Thoracic aorta (tissue), 2 donors: ENCODE results near the gene CCDC179. TPM values are rescaled to one million over a fixed set of nuclear protein-coding genes. Genes with fewer than 3 reads are reported as not detected.

Experiments
- ATAC-seq: fragments of 150-250 bp; one replicate; pipeline ENCODE4 v1.8.0; 2017; ENCODE audit warnings: low read depth; ENCODE audit not compliant: insufficient number of reproducible peaks, low FRiP score
- DNase-seq: peaks from one replicate; pipeline ENCODE4 v3.0.0-alpha.2; 2020; ENCODE audit warnings: low spot score
- H3K27ac ChIP-seq, 2 donors: fragments of 200-600 bp; sonication (generic); 1 replicate in 1 of 2; 2 replicates in 1 of 2; pipeline ENCODE4 v1.5.1; 2016; ENCODE audit warnings: mild to moderate bottlenecking in 2 of 2, moderate library complexity in 2 of 2
- H3K27me3 ChIP-seq: fragments of 200-600 bp; sonication (generic); replicated peaks from 2 replicates; pipeline ENCODE4 v1.6.0; 2016; ENCODE audit warnings: mild to moderate bottlenecking; ENCODE audit not compliant: insufficient read depth
- H3K36me3 ChIP-seq: fragments of 200-600 bp; sonication (generic); one replicate; pipeline ENCODE4 v1.5.1; 2016
- H3K4me1 ChIP-seq, 2 donors: fragments of 200-600 bp; sonication (generic); 1 replicate in 1 of 2; 2 replicates in 1 of 2; pipeline versions ENCODE4 v1.5.1 to v1.6.0; 2016; ENCODE audit warnings: low read depth in 2 of 2, mild to moderate bottlenecking in 1 of 2; ENCODE audit not compliant: control insufficient read depth in 1 of 2
- H3K4me3 ChIP-seq: fragments of 200-600 bp; sonication (generic); 2 replicates; pipeline ENCODE4 v1.5.1; 2016; ENCODE audit warnings: mild to moderate bottlenecking
- H3K9me3 ChIP-seq: fragments of 200-600 bp; sonication (generic); 2 replicates; pipeline ENCODE4 v1.5.1; 2016
- total RNA-seq, 2 donors: library from RNA; depleted of rRNA; stranded (reverse); fragments of >200 nt; gene quantifications; one replicate each; pipeline versions ENCODE4 v1.1.0 to v1.2.3, GENCODE V29; 2016
- TF ChIP-seq, protein P1 (sequence below): fragments of 200-600 bp; sonication (generic); IDR thresholded peaks from one replicate; pipeline ENCODE4 v1.5.1; 2019; ENCODE audit warnings: antibody characterized with exemption

The CCDC179 gene
- not detected for total RNA-seq

- ATAC-seq = no peak
- no peaks in the 10 kb centered on the region for H3K9me3 ChIP-seq
- no peak for DNase-seq
- TF ChIP-seq, protein P1, sequence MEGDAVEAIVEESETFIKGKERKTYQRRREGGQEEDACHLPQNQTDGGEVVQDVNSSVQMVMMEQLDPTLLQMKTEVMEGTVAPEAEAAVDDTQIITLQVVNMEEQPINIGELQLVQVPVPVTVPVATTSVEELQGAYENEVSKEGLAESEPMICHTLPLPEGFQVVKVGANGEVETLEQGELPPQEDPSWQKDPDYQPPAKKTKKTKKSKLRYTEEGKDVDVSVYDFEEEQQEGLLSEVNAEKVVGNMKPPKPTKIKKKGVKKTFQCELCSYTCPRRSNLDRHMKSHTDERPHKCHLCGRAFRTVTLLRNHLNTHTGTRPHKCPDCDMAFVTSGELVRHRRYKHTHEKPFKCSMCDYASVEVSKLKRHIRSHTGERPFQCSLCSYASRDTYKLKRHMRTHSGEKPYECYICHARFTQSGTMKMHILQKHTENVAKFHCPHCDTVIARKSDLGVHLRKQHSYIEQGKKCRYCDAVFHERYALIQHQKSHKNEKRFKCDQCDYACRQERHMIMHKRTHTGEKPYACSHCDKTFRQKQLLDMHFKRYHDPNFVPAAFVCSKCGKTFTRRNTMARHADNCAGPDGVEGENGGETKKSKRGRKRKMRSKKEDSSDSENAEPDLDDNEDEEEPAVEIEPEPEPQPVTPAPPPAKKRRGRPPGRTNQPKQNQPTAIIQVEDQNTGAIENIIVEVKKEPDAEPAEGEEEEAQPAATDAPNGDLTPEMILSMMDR = no peak
- no peak within 1 kb of the TSS for H3K4me3 ChIP-seq
- H3K27ac ChIP-seq = no peak within 1 kb of the TSS
- no peaks in the 10 kb centered on the region for H3K4me1 ChIP-seq
- H3K27me3 ChIP-seq = no peaks in the 10 kb centered on the region
- no peaks in the 10 kb centered on the region for H3K36me3 ChIP-seq
Observed at GRCh38 chr11:22860241-22860640, at the start of gene CCDC179. Gene CCDC179 (minus strand): TSS chr11:22860474. CDS start chr11:22860421, 53 bp downstream.

GRCh38 chr11:22903782-22904181 is 43.5 kb upstream of the CCDC179 start:
- Histone ChIP-seq H3K27me3 (no peaks in the 10 kb centered on the region), H3K4me3 (no peak overlapping the region), H3K4me1 (no peaks in the 10 kb centered on the region), H3K36me3 (no peaks in the 10 kb centered on the region), H3K27ac (no peak overlapping the region), H3K9me3 (no peaks in the 10 kb centered on the region)
- ATAC-seq (no peak), DNase-seq (no peak)
- TF ChIP-seq, protein P1 = no peak

- ATAC-seq = no peak
- Histone ChIP-seq H3K9me3 (no peaks in the 10 kb centered on the region), H3K4me1 (no peaks in the 10 kb centered on the region), H3K36me3 (no peaks in the 10 kb centered on the region), H3K27ac (peak overlapping the region in 1 of 2 donors; percentile 31), H3K27me3 (no peaks in the 10 kb centered on the region), H3K4me3 (peak overlapping the region; percentile 27)
- DNase-seq = no peak
- TF ChIP-seq, protein P1 = no peak
Observed at GRCh38 chr11:22901603-22902002, 41.3 kb upstream of the CCDC179 start.

DNA sequence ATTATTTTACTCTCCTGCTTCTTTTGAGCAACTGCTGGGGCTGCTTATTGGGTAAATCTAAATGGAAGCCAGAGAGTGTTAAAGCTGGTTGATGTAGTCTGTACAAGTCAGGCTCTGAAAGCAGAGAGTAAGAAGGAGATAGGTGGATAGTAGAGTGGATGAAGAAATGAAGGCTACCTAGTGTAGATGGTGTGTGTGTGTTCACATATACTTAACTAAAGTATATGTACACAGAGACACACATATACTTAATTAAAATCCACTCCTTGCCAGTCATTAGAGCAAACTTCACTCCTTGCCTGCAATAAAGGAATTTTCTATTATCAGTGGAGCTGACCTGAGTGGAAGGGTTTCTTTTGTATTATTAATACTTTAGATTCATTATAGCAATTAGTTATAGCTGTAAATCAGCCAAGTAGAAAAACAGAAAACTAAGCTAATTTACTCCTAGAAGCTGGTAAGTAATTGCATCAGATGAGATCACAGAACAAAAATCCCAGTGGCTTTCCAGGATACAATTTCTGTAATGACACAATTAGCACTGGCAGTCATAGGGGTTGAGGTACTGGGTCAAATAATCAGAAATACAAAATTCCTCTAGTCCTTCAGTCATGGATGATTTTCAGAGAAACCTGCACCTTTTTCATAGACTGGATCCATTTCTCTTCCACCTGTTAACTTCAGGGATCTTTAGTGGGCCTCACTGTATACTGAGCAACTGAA is 40.7 kb upstream of the CCDC179 start:
- no peaks in the 10 kb centered on the region for H3K9me3 ChIP-seq
- no peak overlapping the region for H3K27ac ChIP-seq
- no peaks in the 10 kb centered on the region for H3K27me3 ChIP-seq
- no peak overlapping the region for H3K4me3 ChIP-seq
- DNase-seq (no peak), ATAC-seq (no peak)
- TF ChIP-seq, protein P1 = no peak
- no peaks in the 10 kb centered on the region for H3K4me1 ChIP-seq
- H3K36me3 ChIP-seq = no peaks in the 10 kb centered on the region

GRCh38 chr11:22898036-22898435 is 37.8 kb upstream of the CCDC179 start:
- Histone ChIP-seq H3K4me3 (no peak overlapping the region), H3K27me3 (no peaks in the 10 kb centered on the region), H3K9me3 (no peaks in the 10 kb centered on the region), H3K4me1 (no peaks in the 10 kb centered on the region), H3K27ac (no peak overlapping the region), H3K36me3 (no peaks in the 10 kb centered on the region)
- TF ChIP-seq, protein P1 = no peak
- DNase-seq (no peak), ATAC-seq (no peak)
